DMS114 treated with DMSO at 0.1 percent for 48 hours (cell line): Measurements from ENCODE around the gene UQCR11.

Experiments used
- DNase-seq: peaks from one replicate; lab custom pipeline; 2025; ENCODE audit not compliant: unreplicated experiment; lab: John Stamatoyannopoulos, UW

UQCR11 gene

DNA sequence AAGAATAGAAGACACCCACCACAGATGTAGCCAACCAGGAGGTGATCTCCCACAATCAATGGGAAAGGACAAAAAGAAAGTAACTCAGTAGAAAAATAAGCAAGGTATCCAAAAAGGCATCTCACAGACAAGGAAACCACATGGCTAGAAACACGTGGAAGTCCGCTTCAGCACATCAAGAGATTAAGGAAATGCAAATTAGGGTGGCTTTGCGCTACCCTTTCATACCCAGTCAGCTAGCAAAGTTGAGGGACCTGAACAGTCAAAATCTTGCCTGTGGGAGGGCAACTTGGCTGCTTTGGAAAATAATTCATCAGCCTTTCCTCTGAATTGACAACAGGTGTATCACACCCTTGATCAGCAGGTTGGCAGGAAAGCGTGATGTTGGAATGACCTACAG lies 11.6 kb upstream of the UQCR11 start:
- DNase-seq, result no peak

- no peak for DNase-seq
Observed at GRCh38 chr19:1616396-1616795, 11.1 kb upstream of the UQCR11 start.

DNA sequence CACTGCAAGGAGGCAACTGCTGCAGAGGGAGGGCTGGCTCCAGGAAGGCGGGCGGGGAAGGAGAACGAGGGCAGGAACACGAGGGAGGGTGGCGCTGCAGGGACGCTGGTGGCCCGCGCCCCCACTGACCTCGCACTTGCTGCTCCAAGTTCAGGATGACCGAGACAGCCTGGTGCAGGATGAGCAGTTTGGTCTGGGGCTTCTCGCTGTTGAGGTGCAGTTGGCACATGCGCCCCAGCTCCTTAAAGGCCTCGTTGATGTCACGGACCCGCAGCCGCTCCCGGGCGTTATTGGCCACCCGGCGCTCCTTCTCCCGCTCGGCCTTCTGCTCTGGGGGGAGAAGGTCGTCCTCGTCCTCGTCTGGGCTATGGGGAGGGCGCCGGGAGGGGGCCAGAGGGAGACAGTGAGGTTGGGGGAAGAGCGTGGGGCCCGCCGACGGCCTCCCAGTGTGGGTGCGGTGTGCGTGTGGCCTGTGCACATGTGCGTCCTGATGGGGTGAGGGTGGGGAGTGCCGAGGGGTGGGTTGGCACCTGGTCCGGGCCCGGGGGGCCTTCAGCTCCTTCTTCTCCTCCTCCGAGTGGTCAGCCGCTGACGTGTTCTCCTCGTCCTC lies 10.0 kb upstream of the UQCR11 start:
- DNase-seq, result no peak

GRCh38 chr19:1613808-1614570 lies 8.7 kb upstream of the UQCR11 start:
- no peak for DNase-seq

GRCh38 chr19:1613146-1613545 lies 7.9 kb upstream of the UQCR11 start:
- no peak for DNase-seq

DNA sequence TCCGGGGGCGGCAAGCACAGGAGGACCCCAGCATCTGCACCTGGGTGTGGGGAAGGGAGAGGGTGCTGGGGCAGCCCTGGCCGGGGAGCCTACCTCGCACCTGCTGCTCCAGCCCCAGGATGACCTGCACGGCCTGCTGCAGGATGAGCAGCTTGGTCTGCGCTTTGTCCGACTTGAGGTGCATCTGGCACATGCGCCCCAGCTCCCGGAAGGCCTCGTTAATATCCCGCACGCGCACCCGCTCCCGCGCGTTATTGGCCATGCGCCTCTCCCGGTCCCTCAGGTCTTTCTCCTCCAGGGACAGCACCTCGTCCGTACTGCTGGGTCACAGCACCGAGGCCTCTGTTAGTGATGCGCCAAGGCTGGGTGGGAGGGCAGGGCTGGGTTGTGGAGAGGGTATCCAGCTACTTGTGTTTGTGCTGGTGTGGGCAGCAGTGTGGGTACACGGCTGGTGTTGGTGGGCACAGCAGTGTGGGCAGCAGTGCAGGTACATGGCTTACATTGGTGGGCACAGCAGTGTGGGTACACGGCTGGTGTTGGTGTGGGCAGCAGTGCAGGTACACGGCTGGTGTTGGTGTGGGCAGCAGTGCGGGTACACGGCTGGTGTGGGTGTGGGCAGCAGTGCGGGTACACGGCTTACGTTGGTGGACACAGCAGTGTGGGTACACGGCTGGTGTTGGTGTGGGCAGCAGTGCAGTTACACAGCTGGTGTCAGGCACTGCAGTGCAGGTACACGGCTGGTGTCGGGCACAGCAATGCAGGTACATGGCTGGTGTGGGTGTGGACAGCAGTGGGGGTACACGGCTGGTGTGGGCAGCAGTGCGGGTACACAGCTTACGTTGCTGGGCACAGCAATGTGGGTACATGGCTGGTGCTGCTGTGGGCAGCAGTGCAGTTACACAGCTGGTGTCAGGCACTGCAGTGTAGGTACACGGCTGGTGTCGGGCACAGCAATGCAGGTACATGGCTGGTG lies 7.1 kb upstream of the UQCR11 start:
- no peak for DNase-seq

DNA sequence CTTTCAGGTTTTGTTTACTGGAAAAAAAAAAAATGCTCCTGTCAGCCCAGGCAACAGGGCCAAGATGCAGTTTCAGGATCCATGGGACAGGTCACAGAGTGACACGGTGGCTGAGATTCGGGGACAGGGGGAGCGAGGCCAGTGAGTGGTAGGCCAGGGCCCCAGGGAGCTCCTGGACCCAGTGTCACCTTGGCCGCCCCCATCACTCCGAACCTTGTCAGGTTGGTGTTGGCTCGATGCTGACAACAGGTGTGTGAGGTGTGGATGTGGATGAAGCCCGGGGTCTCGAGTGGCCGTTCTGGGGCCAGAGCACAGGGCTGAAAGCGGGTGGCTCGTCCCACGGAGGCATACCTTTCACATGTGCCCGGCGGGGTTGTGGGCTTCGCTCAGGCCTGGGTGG lies 6.1 kb upstream of the UQCR11 start:
- no peak for DNase-seq

GRCh38 chr19:1610579-1610978 lies 5.3 kb upstream of the UQCR11 start:
- no peak for DNase-seq

- DNase-seq, result no peak
Observed at GRCh38 chr19:1609680-1610474, 4.6 kb upstream of the UQCR11 start.

DNA sequence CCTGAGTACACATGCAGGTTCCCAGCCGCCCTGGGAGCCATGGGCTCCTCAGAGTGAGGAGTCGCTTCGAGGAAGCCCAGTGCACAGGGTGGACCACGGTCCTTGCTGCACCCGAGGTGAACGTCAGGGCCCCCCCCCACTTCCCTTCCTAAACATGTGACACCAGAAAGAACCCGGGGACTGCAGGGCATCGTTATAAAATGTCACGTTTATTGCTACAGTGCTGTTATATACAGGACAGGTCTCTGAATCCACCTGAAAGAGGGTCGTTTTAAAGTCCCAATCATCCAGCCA lies 3.8 kb upstream of the UQCR11 start:
- no peak for DNase-seq

GRCh38 chr19:1608359-1609102 lies 3.3 kb upstream of the UQCR11 start:
- no peak for DNase-seq

- no peak for DNase-seq
Observed at GRCh38 chr19:1606138-1606651, 933 bp upstream of the UQCR11 start.

DNA sequence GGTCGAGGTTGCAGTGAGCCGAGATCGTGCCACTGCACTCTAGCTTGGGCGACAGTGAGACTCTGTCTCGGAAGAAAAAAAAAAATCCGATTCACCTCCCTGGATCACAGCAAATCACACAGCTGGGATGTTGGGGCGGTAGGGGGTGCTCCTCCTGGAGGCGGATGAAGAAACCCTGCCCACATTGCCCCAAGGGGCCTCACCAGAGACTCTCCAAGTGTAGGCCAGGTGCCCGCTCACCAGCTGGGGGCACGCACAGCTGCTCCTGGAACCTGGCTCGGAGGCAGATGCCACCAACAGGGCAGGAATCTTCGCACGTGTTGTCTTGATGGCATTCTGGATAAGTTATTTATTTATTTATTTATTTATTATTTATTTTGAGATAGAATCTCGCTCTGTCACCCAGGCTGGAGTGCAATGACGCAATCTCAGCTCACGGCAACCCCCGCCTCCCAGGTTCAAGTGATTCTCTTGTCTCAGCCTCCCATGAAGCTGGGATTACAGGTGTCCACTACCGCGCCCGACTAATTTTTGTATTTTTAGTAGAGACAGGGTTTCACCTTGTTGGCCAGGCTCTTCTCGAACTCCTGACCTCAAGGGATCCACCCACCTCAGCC lies 3.1 kb downstream of the UQCR11 start:
- no peak for DNase-seq

DNA sequence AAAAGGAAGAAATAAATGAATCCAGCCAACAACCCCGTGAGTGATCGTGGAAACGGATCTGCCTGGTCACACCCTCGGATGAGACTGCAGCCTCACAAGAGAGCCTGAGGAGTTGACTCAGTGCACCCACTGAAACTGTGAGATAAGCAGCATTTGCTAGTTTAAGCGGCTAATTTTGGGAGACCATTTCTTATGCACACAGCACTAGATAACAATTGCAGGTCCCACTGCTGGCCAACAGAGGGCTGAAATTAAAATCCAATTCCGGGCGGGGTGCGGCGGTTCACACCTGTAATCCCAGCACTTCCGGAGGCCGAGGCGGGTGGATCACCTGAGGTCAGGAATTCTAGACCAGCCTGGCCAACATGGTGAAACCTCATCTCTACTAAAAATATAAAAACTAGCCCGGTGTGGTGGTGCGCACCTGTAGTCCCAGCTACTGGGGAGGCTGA lies 3.6 kb downstream of the UQCR11 start:
- no peak for DNase-seq

DNA sequence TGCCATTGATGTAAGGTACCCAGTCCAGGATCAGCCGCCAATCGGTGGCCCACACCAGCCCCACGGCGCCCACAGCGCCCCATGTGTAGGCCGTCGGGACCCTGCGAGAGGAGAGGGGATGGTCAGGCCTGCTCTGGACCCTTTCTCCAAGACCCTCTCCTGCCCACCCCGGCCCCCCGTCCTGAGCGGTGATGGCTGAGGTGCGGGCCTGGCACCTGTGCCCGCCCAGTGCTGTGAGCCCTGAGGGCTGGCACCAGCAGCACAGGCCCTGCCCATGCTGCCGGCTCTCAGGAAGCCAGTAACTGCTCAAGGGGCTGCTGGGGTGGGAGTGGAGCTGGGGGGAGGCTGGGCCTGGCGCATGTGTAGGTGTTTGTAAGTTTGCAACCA lies 5.8 kb downstream of the UQCR11 start:
- no peak for DNase-seq

GRCh38 chr19:1598777-1599459 lies 6.3 kb downstream of the UQCR11 start:
- no peak for DNase-seq

DNA sequence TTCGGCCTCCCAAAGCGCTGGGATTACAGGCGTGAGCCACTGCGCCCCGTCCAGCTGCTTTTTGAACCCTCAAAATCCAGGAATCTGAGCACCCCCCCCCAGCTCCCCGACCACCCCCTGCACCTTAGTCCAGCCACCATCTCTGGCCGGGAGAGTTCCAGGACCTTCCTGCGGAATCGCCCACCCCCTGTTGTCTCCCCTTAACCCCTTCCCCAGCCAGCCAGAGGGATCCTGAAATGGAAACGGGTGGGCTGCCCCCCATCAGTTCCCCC lies 11.8 kb downstream of the UQCR11 start:
- DNase-seq, result no peak

DNA sequence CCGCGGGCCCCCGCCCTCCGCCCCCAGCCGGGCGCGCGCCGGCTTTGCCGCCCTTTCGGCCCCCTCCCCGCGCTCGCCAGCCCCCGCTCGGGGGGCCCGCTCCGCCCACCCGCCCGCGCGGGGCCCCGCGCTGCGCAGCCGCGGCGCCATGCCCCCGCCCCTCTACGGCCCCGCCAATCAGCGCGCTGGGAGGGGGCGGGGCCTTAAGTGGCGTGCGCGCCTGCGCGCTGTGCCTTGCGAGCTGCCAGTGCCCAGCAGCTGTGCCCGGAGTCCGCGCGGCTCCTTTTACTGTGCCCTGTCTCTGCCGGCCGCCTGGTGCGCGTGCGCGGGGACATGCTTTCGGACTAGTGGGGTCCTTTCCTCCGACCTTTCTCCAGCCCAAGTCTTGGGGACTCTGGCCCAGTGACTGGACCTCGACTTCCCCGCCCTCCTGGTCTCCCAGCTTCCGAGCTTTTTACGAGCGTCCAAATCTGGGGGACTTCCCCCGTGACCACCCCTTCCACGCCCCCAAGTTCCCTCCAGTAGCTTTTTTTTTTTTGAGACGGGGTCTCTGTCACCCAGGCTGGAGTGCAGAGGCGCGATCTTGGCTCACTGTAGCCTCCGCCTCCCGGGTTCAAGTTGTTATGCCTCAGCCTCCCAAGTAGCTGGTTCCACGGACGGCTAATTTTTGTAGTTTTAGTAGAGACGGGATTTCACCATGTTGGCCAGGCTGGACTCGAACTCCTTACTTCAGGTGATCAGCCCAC lies 12.3 kb downstream of the UQCR11 start, which contains the start of gene MBD3:
Gene MBD3 (minus strand): TSS at position 111 of the 746 bp plus-strand sequence. CDS start 234 bp downstream, outside the sequence.
- peak; percentile 65 for DNase-seq
